Common myeloid progenitor, CD34-positive (primary cell): ENCODE data around the gene SKAP2.

Source experiments
- CTCF ChIA-PET: fragments of 350-600 bp; sonication (Branson Sonifier 250); formaldehyde crosslinking; loops from one replicate; lab custom pipeline; 2021; ENCODE audit warnings: antibody characterized with exemption; lab: Charles Lee
- POLR2A ChIA-PET: fragments of 350-600 bp; sonication (Branson Sonifier 250); formaldehyde crosslinking; loops from one replicate; lab custom pipeline; 2021; ENCODE audit warnings: antibody characterized with exemption; lab: Charles Lee
- DNase-seq, 3 donors: peaks; one replicate each; pipeline versions ENCODE4 v3.0.0 to v3.0.0-alpha.2; 2013
- H3K27ac ChIP-seq, 2 experiments: 1 replicate in 1 of 2; 2 replicates in 1 of 2; pipeline ENCODE4 v1.7.0; 2013; ENCODE audit warnings: inconsistent platforms in 2 of 2, low read length in 2 of 2, mild to moderate bottlenecking in 2 of 2, low read depth in 1 of 2, moderate library complexity in 1 of 2; ENCODE audit not compliant: severe bottlenecking in 2 of 2, insufficient read depth in 1 of 2, poor library complexity in 1 of 2
- H3K27me3 ChIP-seq, 5 experiments: replicated peaks in 2 of 5; 1 replicate in 3 of 5; 2 replicates in 2 of 5; pipeline versions ENCODE4 v1.6.1 to v1.7.0; 2013; ENCODE audit warnings: low read length in 4 of 5, mild to moderate bottlenecking in 2 of 5, moderate library complexity in 2 of 5, inconsistent platforms in 1 of 5; ENCODE audit not compliant: insufficient read depth in 5 of 5, control insufficient read depth in 4 of 5
- H3K36me3 ChIP-seq, 4 experiments: 1 replicate in 2 of 4; 2 replicates in 2 of 4; pipeline versions ENCODE4 v1.6.1 to v1.7.0; 2013; ENCODE audit warnings: low read length in 3 of 4, control low read depth in 1 of 4, mild to moderate bottlenecking in 1 of 4; ENCODE audit not compliant: control insufficient read depth in 4 of 4, insufficient read depth in 4 of 4
- H3K4me1 ChIP-seq, 4 experiments: 1 replicate in 3 of 4; 2 replicates in 1 of 4; pipeline versions ENCODE4 v1.6.1 to v1.7.1; 2013; ENCODE audit warnings: low read length in 3 of 4, mild to moderate bottlenecking in 3 of 4, control low read depth in 1 of 4, inconsistent platforms in 1 of 4, moderate library complexity in 1 of 4; ENCODE audit not compliant: control insufficient read depth in 4 of 4, insufficient read depth in 4 of 4; ENCODE audit errors: control extremely low read depth in 1 of 4
- H3K4me3 ChIP-seq, 7 experiments: 1 replicate in 4 of 7; 2 replicates in 3 of 7; pipeline versions ENCODE4 v1.5.1 to v1.7.0; 2013; ENCODE audit warnings: mild to moderate bottlenecking in 7 of 7, low read length in 6 of 7, moderate library complexity in 6 of 7, inconsistent platforms in 2 of 7, low read depth in 2 of 7, control low read depth in 1 of 7; ENCODE audit not compliant: insufficient read depth in 4 of 7, control insufficient read depth in 1 of 7; ENCODE audit errors: extremely low read depth in 1 of 7
- H3K9me3 ChIP-seq, 5 experiments: 1 replicate in 4 of 5; 2 replicates in 1 of 5; pipeline versions ENCODE4 v1.6.1 to v1.7.1; 2013; ENCODE audit warnings: low read length in 4 of 5, mild to moderate bottlenecking in 2 of 5, inconsistent platforms in 1 of 5, low read depth in 1 of 5, moderate library complexity in 1 of 5; ENCODE audit not compliant: control insufficient read depth in 4 of 5, insufficient read depth in 2 of 5; ENCODE audit errors: control extremely low read depth in 1 of 5
- WGBS: methylation state at CpG from one replicate; pipeline ENCODE4 v1.1.5; 2013; ENCODE audit not compliant: insufficient coverage; 5-methylcytosine and 5-hydroxymethylcytosine counted together

Gene SKAP2

GRCh38 chr7:26694141-26694540, 170.2 kb downstream of the SKAP2 start:
- H3K27ac ChIP-seq, result no peak overlapping the region
- CTCF ChIA-PET, result interaction anchor here (0.6 to 4.5 kb wide), 4 partner anchors 10 to 1928 kb away, joined by 3 to 19 read pairs (median 4); no protein-coding TSS in a partner anchor
- no peaks in the 10 kb centered on the region for H3K9me3 ChIP-seq
- POLR2A ChIA-PET, result interaction anchor here (0.7 kb wide), 2 partner anchors 14 to 195 kb away, joined by 3 read pairs; no protein-coding TSS in a partner anchor
- H3K36me3 ChIP-seq, result no peaks in the 10 kb centered on the region
- no peak overlapping the region for H3K4me3 ChIP-seq
- H3K4me1 ChIP-seq, result peaks cover 20 to 50% (median 36%) of the 10 kb centered on the region in 4 experiments
- no peaks in the 10 kb centered on the region for H3K27me3 ChIP-seq
- peak in 1 of 3 donors; percentile 47 for DNase-seq

- CTCF ChIA-PET, result interaction anchor here (0.8 to 4.5 kb wide), 8 partner anchors 9 to 477 kb away, joined by 3 to 19 read pairs (median 4); no protein-coding TSS in a partner anchor
- WGBS, result 54% methylated on average over 2 of the region's 2 CpGs
- H3K27ac ChIP-seq, result peak overlapping the region in 1 of 2 experiments; percentile 29
Observed at GRCh38 chr7:26691886-26692285, 172.5 kb downstream of the SKAP2 start.

GRCh38 chr7:26691406-26691805, 173.0 kb downstream of the SKAP2 start:
- DNase-seq, result peak in 2 of 3 donors; percentile 67 to 80
- Histone ChIP-seq H3K27me3 (no peaks in the 10 kb centered on the region), H3K4me3 (peak overlapping the region in 2 of 7 experiments; percentile 7 to 29), H3K27ac (peak overlapping the region in 1 of 2 experiments; percentile 29), H3K4me1 (peaks cover 38 to 73% (median 54%) of the 10 kb centered on the region in 4 experiments), H3K9me3 (no peaks in the 10 kb centered on the region), H3K36me3 (no peaks in the 10 kb centered on the region)
- ChIA-PET CTCF (interaction anchor here (0.8 to 4.5 kb wide), 6 partner anchors 9 to 477 kb away, joined by 3 to 19 read pairs (median 4); no protein-coding TSS in a partner anchor), POLR2A (no interaction called here)
- 25% methylated on average over 2 of the region's 2 CpGs for WGBS

More at GRCh38 chr7:26691886-26692285, 172.5 kb downstream of the SKAP2 start:
- peaks cover 35 to 69% (median 50%) of the 10 kb centered on the region in 4 experiments for H3K4me1 ChIP-seq
- H3K27me3 ChIP-seq, result no peaks in the 10 kb centered on the region
- H3K9me3 ChIP-seq, result no peaks in the 10 kb centered on the region
- peak overlapping the region in 2 of 7 experiments; percentile 7 to 29 for H3K4me3 ChIP-seq
- no peak for DNase-seq
- POLR2A ChIA-PET, result no interaction called here
- H3K36me3 ChIP-seq, result no peaks in the 10 kb centered on the region

GRCh38 chr7:26690135-26690805, 174.1 kb downstream of the SKAP2 start:
- Histone ChIP-seq H3K4me3 (peak overlapping the region in 1 of 7 experiments; percentile 29), H3K27me3 (no peaks in the 10 kb centered on the region), H3K36me3 (no peaks in the 10 kb centered on the region), H3K9me3 (no peaks in the 10 kb centered on the region), H3K4me1 (peaks cover 40 to 85% (median 64%) of the 10 kb centered on the region in 4 experiments), H3K27ac (no peak overlapping the region)
- peak in 1 of 3 donors; percentile 40 for DNase-seq
- 80% methylated on average over 1 of the region's 2 CpGs for WGBS
- CTCF ChIA-PET, result interaction anchor here (0.7 to 4.5 kb wide), 4 partner anchors 9 to 465 kb away, joined by 3 to 19 read pairs (median 3); no protein-coding TSS in a partner anchor
- POLR2A ChIA-PET, result no interaction called here

- H3K27me3 ChIP-seq, result no peaks in the 10 kb centered on the region
- H3K9me3 ChIP-seq, result no peaks in the 10 kb centered on the region
- ChIA-PET CTCF (interaction anchor here (0.8 to 2.0 kb wide), 4 partner anchors 7 to 466 kb away, joined by 3 to 4 read pairs (median 3); no protein-coding TSS in a partner anchor), POLR2A (interaction anchor here (0.6 to 1.1 kb wide), 3 partner anchors 151 to 409 kb away, joined by 3 read pairs; no protein-coding TSS in a partner anchor)
- 0% methylated on average over 2 of the region's 4 CpGs for WGBS
- H3K27ac ChIP-seq, result peak overlapping the region; percentile 8 to 39
- H3K36me3 ChIP-seq, result no peaks in the 10 kb centered on the region
- DNase-seq, result peak in 2 of 3 donors; percentile 88 to 94
- H3K4me1 ChIP-seq, result peaks cover 40 to 89% (median 68%) of the 10 kb centered on the region in 4 experiments
- peak overlapping the region in 3 of 7 experiments; percentile 3 to 38 (median 29) for H3K4me3 ChIP-seq
Observed at GRCh38 chr7:26688936-26689506, 175.4 kb downstream of the SKAP2 start.

- POLR2A ChIA-PET, result interaction anchor here (1.1 kb wide), 1 partner anchor 152 kb away, joined by 3 read pairs; no protein-coding TSS in a partner anchor
- CTCF ChIA-PET, result interaction anchor here (1.3 to 2.5 kb wide), 3 partner anchors 8 to 461 kb away, joined by 3 to 12 read pairs (median 4); no protein-coding TSS in a partner anchor
- Histone ChIP-seq H3K27ac (peak overlapping the region in 1 of 2 experiments; percentile 39), H3K27me3 (no peaks in the 10 kb centered on the region), H3K4me1 (peaks cover 40 to 88% (median 70%) of the 10 kb centered on the region in 4 experiments), H3K4me3 (peak overlapping the region in 2 of 7 experiments; percentile 3 to 29), H3K36me3 (no peaks in the 10 kb centered on the region), H3K9me3 (no peaks in the 10 kb centered on the region)
- no peak for DNase-seq
Observed at GRCh38 chr7:26688388-26688787, 176.0 kb downstream of the SKAP2 start.
